HepG2 (cell line): ENCODE results near the gene RAB6B. TPM values are rescaled to one million over a fixed set of nuclear protein-coding genes. Genes with fewer than 3 reads are reported as not detected.

Experiments
- ATAC-seq: fragments of 200-7000 bp; cut with Tn5 transposase; 3 replicates; pipeline ENCODE4 v1.9.1; 2020; ENCODE audit warnings: mild to moderate bottlenecking, moderate library complexity
- BruUV-seq: library from RNA; stranded (reverse); fragments of 400-500 nt; replicated peaks from 2 replicates; lab custom pipeline; 2021; lab: Mats Ljungman, UMichigan
- CTCF ChIA-PET: fragments of 300-600 bp; formaldehyde crosslinking; extraction: SDS; loops from one replicate; lab custom pipeline; 2021; ENCODE audit warnings: low total read pairs, inconsistent platforms, low intra/inter-chr PET ratio; lab: Yijun Ruan, JAX
- POLR2A ChIA-PET: fragments of 350-600 bp; sonication (Branson Sonifier 250); formaldehyde crosslinking; loops from one replicate; lab custom pipeline; 2020; ENCODE audit warnings: antibody characterized with exemption, inconsistent platforms; lab: Yijun Ruan, JAX
- DNase-seq: peaks from one replicate; pipeline ENCODE4 v3.0.0-alpha.2; 2015; ENCODE audit warnings: low spot score
- FAIRE-seq: peaks from 3 replicates; lab custom pipeline; 2011; peaks lifted over from hg19 to GRCh38; lab: Jason Lieb, UNC
- H2AFZ ChIP-seq: one replicate; pipeline ENCODE4 v1.6.1; 2011; ENCODE audit warnings: low read length, inconsistent platforms
- H3K27ac ChIP-seq: fragments of 300-600 bp; 3 replicates; pipeline ENCODE4 v1.8.0; 2011; ENCODE audit warnings: mixed run types, mild to moderate bottlenecking, mixed read lengths, low read length, inconsistent platforms; ENCODE audit not compliant: insufficient read depth; ENCODE audit errors: extremely low read length
- H3K27me3 ChIP-seq, 2 experiments: fragments of 200-600 bp in 1 of 2; 2 replicates in 1 of 2; 3 replicates in 1 of 2; pipeline versions ENCODE4 v1.6.0 to v1.8.0; 2011; ENCODE audit warnings: low read length in 2 of 2, mild to moderate bottlenecking in 2 of 2, moderate library complexity in 2 of 2, inconsistent platforms in 1 of 2; ENCODE audit not compliant: insufficient read depth in 2 of 2, control insufficient read depth in 1 of 2
- H3K36me3 ChIP-seq, 2 experiments: fragments of 200-600 bp in 1 of 2; replicated peaks in 1 of 2; 2 replicates in 1 of 2; 3 replicates in 1 of 2; pipeline versions ENCODE4 v1.5.1 to v1.8.0; 2011; ENCODE audit warnings: low read length in 2 of 2, inconsistent platforms in 1 of 2; ENCODE audit not compliant: insufficient read depth in 2 of 2, control insufficient read depth in 1 of 2
- H3K4me1 ChIP-seq: 2 replicates; pipeline ENCODE4 v1.5.1; 2012; ENCODE audit warnings: low read length, inconsistent platforms; ENCODE audit not compliant: insufficient read depth
- H3K4me2 ChIP-seq: 2 replicates; pipeline ENCODE4 v1.6.0; 2011; ENCODE audit warnings: low read depth, low read length, inconsistent platforms
- H3K4me3 ChIP-seq, 3 experiments: fragments of 200-600 bp in 1 of 3; sonication (generic), shearing (Covaris generic) in 1 of 3; replicated peaks in 1 of 3; 2 replicates each; pipeline ENCODE4 v1.5.1; 2011 to 2016; ENCODE audit warnings: low read length in 3 of 3, inconsistent platforms in 2 of 3, low read depth in 2 of 3, mild to moderate bottlenecking in 2 of 3, control low read depth in 1 of 3, mixed read lengths in 1 of 3; ENCODE audit not compliant: insufficient read depth in 1 of 3
- H3K79me2 ChIP-seq: one replicate; pipeline ENCODE4 v1.6.1; 2011; ENCODE audit warnings: low read length, inconsistent platforms; ENCODE audit not compliant: insufficient read depth
- H3K9ac ChIP-seq: 2 replicates; pipeline ENCODE4 v1.6.0; 2011; ENCODE audit warnings: mild to moderate bottlenecking, low read depth, low read length, inconsistent platforms; ENCODE audit not compliant: insufficient read depth
- H3K9me3 ChIP-seq: 2 replicates; pipeline ENCODE4 v1.5.1; 2012; ENCODE audit warnings: mild to moderate bottlenecking, low read length
- H4K20me1 ChIP-seq: 2 replicates; pipeline ENCODE4 v1.6.0; 2011; ENCODE audit warnings: inconsistent platforms, mild to moderate bottlenecking, low read length, moderate library complexity; ENCODE audit not compliant: insufficient read depth
- ARID2 ChIP-seq: sonication (generic); formaldehyde crosslinking; IDR thresholded peaks from 2 replicates; pipeline ENCODE4 v1.8.1; 2022; ENCODE audit warnings: mild to moderate bottlenecking, missing genetic modification reagents, borderline replicate concordance
- ATF7-NPFF ChIP-seq: sonication (generic); formaldehyde crosslinking; IDR thresholded peaks from 2 replicates; pipeline ENCODE4 v1.8.1; 2023; ENCODE audit warnings: mild to moderate bottlenecking, low read depth, missing genetic modification reagents, moderate library complexity
- JUNB ChIP-seq: sonication (generic); formaldehyde crosslinking; IDR thresholded peaks from 2 replicates; pipeline ENCODE4 v1.8.0; 2022; ENCODE audit warnings: missing genetic modification reagents, mild to moderate bottlenecking, borderline replicate concordance
- MEIS2 ChIP-seq: sonication (generic); formaldehyde crosslinking; IDR thresholded peaks from 2 replicates; pipeline ENCODE4 v1.9.0; 2021; ENCODE audit warnings: mild to moderate bottlenecking, missing genetic modification reagents
- MIER3 ChIP-seq: IDR thresholded peaks from 2 replicates; pipeline ENCODE4 v1.6.1; 2016; ENCODE audit warnings: missing compliant biosample characterization, borderline replicate concordance
- PAWR ChIP-seq: sonication (generic); formaldehyde crosslinking; IDR thresholded peaks from 2 replicates; pipeline ENCODE4 v1.4.0; 2020; ENCODE audit warnings: missing genetic modification reagents, mild to moderate bottlenecking, borderline replicate concordance
- POLR2AphosphoS2 ChIP-seq: IDR thresholded peaks from 2 replicates; pipeline ENCODE4 v1.6.1; 2011; ENCODE audit warnings: low read depth, low read length, improper control_type of control experiment
- ZNF180 ChIP-seq: sonication (generic); formaldehyde crosslinking; IDR thresholded peaks from 2 replicates; pipeline ENCODE4 v1.4.0; 2020; ENCODE audit warnings: low read depth, missing genetic modification reagents, borderline replicate concordance
- ZNF343 ChIP-seq: sonication (generic); formaldehyde crosslinking; IDR thresholded peaks from 2 replicates; pipeline ENCODE4 v1.4.0; 2020; ENCODE audit warnings: mild to moderate bottlenecking, missing genetic modification reagents
- WGBS: methylation state at CpG from one replicate; pipeline ENCODE4 v1.1.6; 2017; ENCODE audit warnings: low lambda C conversion rate; 5-methylcytosine and 5-hydroxymethylcytosine counted together
- in situ Hi-C: cut with HindIII; loops from 2 replicates; pipeline ENCODE4 v1.10.0; 2017; ENCODE audit warnings: low pct_unique_long_range_greater_than_20kb; ENCODE audit not compliant: extremely low pct_ligation_motif_present
- intact Hi-C: fragments of 100-400 bp; cut with micrococcal nuclease; formaldehyde crosslinking; loops from one replicate; pipeline ENCODE4 v1.10.0; 2022; ENCODE audit not compliant: unreplicated experiment
- polyA plus RNA-seq, 8 experiments: library from polyadenylated mRNA; depleted of rRNA in 3 of 8; stranded (reverse) in 7 of 8; unstranded in 1 of 8; fragments of >200 nt; fragmentation: Illumina TruSeq in 4 of 8; extraction: Trizol in 4 of 8; gene quantifications; 2 replicates each; pipeline versions ENCODE4 v1.2.1 to v1.2.3, GENCODE V29; 2011 to 2016; ENCODE audit warnings: low read depth in 4 of 8, missing spikeins in 1 of 8, mixed read lengths in 1 of 8; ENCODE audit not compliant: insufficient read depth in 1 of 8
- total RNA-seq, 5 experiments: library from RNA; depleted of rRNA; stranded (reverse); fragments of >200 nt; fragmentation: Illumina TruSeq; extraction: Trizol; gene quantifications; 2 replicates each; pipeline ENCODE4 v1.2.3, GENCODE V29; 2016; ENCODE audit warnings: low read depth in 1 of 5
- TF ChIP-seq, protein P1 (sequence below): sonication (generic); formaldehyde crosslinking; IDR thresholded peaks from 2 replicates; pipeline ENCODE4 v1.8.0; 2023; ENCODE audit warnings: mild to moderate bottlenecking, missing genetic modification reagents
- TF ChIP-seq, protein P2 (sequence below): sonication (generic); formaldehyde crosslinking; IDR thresholded peaks from 2 replicates; pipeline ENCODE4 v1.4.0; 2020; ENCODE audit warnings: low read depth, missing genetic modification reagents

RAB6B gene
- total and polyA plus RNA-seq, 2 of the 13 experiments (the other 11 are each of a cell fraction or from before 2014, with no cell fraction given), result 0.16 TPM; not detected in 1

DNA sequence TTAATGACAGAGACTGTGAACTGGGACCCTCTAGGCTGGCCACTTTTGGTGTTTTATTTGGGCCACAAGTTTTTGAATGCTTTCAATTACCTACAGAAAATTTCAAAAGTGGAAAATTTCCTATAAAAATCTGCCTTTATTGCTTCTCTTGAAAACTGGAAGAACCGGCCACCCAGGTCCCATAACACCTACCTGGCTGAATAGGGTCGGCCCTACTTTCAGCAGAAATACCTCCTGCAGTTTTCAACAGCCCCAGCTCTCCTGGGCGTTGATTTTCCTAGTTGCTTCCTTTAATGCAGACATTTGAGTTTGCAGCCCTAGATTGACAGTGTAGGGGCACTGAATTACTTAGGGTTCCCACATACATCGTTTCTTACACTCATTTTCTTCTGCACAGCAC lies 90.8 kb downstream of the RAB6B start:
- no peaks in the 10 kb centered on the region for H3K9me3 ChIP-seq
- no TSS peak for BruUV-seq
- peaks cover 0 to 7% of the 10 kb centered on the region in 2 experiments; a peak in 1 of 5 replicates for H3K36me3 ChIP-seq
- H3K79me2 ChIP-seq, result peaks cover 18% of the 10 kb centered on the region
- peak overlapping the region; percentile 98 for H2AFZ ChIP-seq
- peak overlapping the region; percentile 77 to 91 (median 85); a peak in 5 of 6 replicates for H3K4me3 ChIP-seq
- intact Hi-C loops (loop anchor here (5.0 kb wide), 1 partner anchor 58 kb away; the partner anchor contains the start of gene TF), in situ Hi-C loops (no loop called here)
- no peaks in the 10 kb centered on the region for H4K20me1 ChIP-seq
- FAIRE-seq, result no peak
- no peak overlapping the region for H3K9ac ChIP-seq
- no peak overlapping the region for H3K27ac ChIP-seq
- no peak for ATAC-seq
- ChIA-PET CTCF (no interaction called here), POLR2A (no interaction called here)
- TF ChIP-seq ZNF180 (CRISPR knock-in tag), result no peak
- no peaks in the 10 kb centered on the region; a peak in 1 of 5 replicates for H3K27me3 ChIP-seq
- peak overlapping the region; percentile 78 for H3K4me2 ChIP-seq
- WGBS, result 14% methylated on average over 4 of the region's 4 CpGs
- DNase-seq, result no peak
- H3K4me1 ChIP-seq, result peaks cover 34% of the 10 kb centered on the region

DNA sequence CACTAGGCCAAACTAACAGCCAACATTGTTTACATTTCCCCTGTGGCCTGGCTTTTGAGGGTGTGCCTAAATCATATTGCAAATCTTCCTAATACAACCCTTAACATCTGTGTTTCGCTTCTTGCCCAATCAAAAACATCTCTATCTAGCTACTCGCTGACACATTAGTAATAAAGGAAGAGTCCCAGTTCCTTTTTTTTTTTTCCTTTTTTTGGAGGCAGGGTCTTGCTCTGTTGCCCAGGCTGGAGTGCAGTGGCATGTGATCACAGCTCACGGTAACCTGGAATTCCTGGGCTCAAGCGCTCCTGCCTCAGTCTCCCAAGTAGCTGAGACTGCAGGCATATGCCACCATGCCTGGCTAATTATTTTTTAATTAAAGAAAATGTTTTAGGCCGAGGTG lies 92.2 kb downstream of the RAB6B start:
- Histone ChIP-seq H3K4me2 (no peak overlapping the region), H3K4me3 (no peak overlapping the region), H4K20me1 (no peaks in the 10 kb centered on the region), H3K79me2 (peaks cover 16% of the 10 kb centered on the region), H3K27ac (no peak overlapping the region), H3K36me3 (0 out of 5 replicates have a peak, but pooled peaks cover 0 to 6% of the 10 kb centered on the region in 2 experiments), H3K27me3 (no peaks in the 10 kb centered on the region; a peak in 1 of 5 replicates), H3K4me1 (peaks cover 39% of the 10 kb centered on the region), H2AFZ (no peak overlapping the region), H3K9me3 (no peaks in the 10 kb centered on the region), H3K9ac (no peak overlapping the region)
- in situ Hi-C loops, result no loop called here
- intact Hi-C loops, result no loop called here
- 77% methylated on average over 5 of the region's 5 CpGs for WGBS
- ChIA-PET POLR2A (no interaction called here), CTCF (no interaction called here)
- no peak for ATAC-seq
- DNase-seq, result no peak
- no peak for FAIRE-seq
- no TSS peak for BruUV-seq
- no peak for TF ChIP-seq JUNB (CRISPR knock-in tag)
- TF ChIP-seq, protein P1, sequence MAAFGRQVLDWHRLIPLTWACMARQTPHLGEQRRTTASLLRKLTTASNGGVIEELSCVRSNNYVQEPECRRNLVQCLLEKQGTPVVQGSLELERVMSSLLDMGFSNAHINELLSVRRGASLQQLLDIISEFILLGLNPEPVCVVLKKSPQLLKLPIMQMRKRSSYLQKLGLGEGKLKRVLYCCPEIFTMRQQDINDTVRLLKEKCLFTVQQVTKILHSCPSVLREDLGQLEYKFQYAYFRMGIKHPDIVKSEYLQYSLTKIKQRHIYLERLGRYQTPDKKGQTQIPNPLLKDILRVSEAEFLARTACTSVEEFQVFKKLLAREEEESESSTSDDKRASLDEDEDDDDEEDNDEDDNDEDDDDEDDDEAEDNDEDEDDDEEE (CRISPR knock-in tag), result no peak
- no peak for TF ChIP-seq PAWR
- TF ChIP-seq POLR2AphosphoS2, result no peak
- no peak for TF ChIP-seq ZNF343 (CRISPR knock-in tag)
- TF ChIP-seq MIER3 (CRISPR knock-in tag), result no peak
- no peak for TF ChIP-seq ARID2 (CRISPR knock-in tag)
- no peak for TF ChIP-seq MEIS2 (CRISPR knock-in tag)
- TF ChIP-seq ATF7-NPFF (CRISPR knock-in tag), result no peak
- TF ChIP-seq, protein P2, sequence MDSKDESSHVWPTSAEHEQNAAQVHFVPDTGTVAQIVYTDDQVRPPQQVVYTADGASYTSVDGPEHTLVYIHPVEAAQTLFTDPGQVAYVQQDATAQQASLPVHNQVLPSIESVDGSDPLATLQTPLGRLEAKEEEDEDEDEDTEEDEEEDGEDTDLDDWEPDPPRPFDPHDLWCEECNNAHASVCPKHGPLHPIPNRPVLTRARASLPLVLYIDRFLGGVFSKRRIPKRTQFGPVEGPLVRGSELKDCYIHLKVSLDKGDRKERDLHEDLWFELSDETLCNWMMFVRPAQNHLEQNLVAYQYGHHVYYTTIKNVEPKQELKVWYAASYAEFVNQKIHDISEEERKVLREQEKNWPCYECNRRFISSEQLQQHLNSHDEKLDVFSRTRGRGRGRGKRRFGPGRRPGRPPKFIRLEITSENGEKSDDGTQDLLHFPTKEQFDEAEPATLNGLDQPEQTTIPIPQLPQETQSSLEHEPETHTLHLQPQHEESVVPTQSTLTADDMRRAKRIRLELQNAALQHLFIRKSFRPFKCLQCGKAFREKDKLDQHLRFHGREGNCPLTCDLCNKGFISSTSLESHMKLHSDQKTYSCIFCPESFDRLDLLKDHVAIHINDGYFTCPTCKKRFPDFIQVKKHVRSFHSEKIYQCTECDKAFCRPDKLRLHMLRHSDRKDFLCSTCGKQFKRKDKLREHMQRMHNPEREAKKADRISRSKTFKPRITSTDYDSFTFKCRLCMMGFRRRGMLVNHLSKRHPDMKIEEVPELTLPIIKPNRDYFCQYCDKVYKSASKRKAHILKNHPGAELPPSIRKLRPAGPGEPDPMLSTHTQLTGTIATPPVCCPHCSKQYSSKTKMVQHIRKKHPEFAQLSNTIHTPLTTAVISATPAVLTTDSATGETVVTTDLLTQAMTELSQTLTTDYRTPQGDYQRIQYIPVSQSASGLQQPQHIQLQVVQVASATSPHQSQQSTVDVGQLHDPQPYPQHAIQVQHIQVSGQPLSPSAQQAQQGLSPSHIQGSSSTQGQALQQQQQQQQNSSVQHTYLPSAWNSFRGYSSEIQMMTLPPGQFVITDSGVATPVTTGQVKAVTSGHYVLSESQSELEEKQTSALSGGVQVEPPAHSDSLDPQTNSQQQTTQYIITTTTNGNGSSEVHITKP (CRISPR knock-in tag), result no peak
